OCI-LY3 (cell line): ENCODE data around the gene PTPRH.
"Not testable (repeated sequence)": the region's sequence is repeated elsewhere in the genome, so short reads cannot be mapped to it uniquely, and the experiment has no call there.

Experiments
- H2AFZ ChIP-seq: fragments of 200-600, 300-600 bp; shearing (Covaris generic); 2 replicates; pipeline ENCODE4 v1.6.0; 2014; ENCODE audit warnings: antibody characterized with exemption, low read depth, low read length
- H3K27ac ChIP-seq: fragments of 200-600, 300-600 bp; sonication (generic); 2 replicates; pipeline ENCODE4 v1.5.1; 2014; ENCODE audit warnings: mild to moderate bottlenecking, low read length, moderate library complexity, mixed read lengths
- H3K27me3 ChIP-seq: fragments of 200-600, 300-600 bp; sonication (generic); 2 replicates; pipeline ENCODE4 v1.6.1; 2014; ENCODE audit warnings: low read depth, low read length, mixed read lengths
- H3K36me3 ChIP-seq: fragments of 200-600, 300-600 bp; sonication (generic); replicated peaks from 2 replicates; pipeline ENCODE3; 2014; ENCODE audit warnings: low read depth, low read length, mixed read lengths
- H3K4me1 ChIP-seq: fragments of 300-600, 200-600 bp; sonication (generic); 2 replicates; pipeline ENCODE4 v1.6.1; 2014; ENCODE audit warnings: low read length, mixed read lengths
- H3K4me2 ChIP-seq: fragments of 200-600, 300-600 bp; sonication (generic); 2 replicates; pipeline ENCODE4 v1.6.1; 2014; ENCODE audit warnings: low read length, mixed read lengths
- H3K4me3 ChIP-seq: fragments of 300-600, 200-600 bp; sonication (generic); 2 replicates; pipeline ENCODE4 v1.5.1; 2014; ENCODE audit warnings: antibody characterized with exemption, mild to moderate bottlenecking, low read length, moderate library complexity
- H3K79me2 ChIP-seq: fragments of 300-600, 200-600 bp; shearing (Covaris generic); 2 replicates; pipeline ENCODE4 v1.6.1; 2014; ENCODE audit warnings: mild to moderate bottlenecking, low read length, mixed read lengths
- H3K9ac ChIP-seq: fragments of 300-600, 200-600 bp; shearing (Covaris generic); 2 replicates; pipeline ENCODE4 v1.6.0; 2014; ENCODE audit warnings: mild to moderate bottlenecking, low read length, moderate library complexity
- H3K9me3 ChIP-seq: fragments of 200-600, 300-600 bp; shearing (Covaris generic); 2 replicates; pipeline ENCODE4 v1.6.1; 2014; ENCODE audit warnings: low read length, mixed read lengths; ENCODE audit not compliant: insufficient read depth
- H4K20me1 ChIP-seq: fragments of 200-600, 300-600 bp; sonication (generic); 2 replicates; pipeline ENCODE4 v1.6.1; 2016; ENCODE audit warnings: low read length, mixed read lengths; ENCODE audit not compliant: insufficient read depth
- EZH2phosphoT487 ChIP-seq: fragments of 200-600 bp; shearing (Covaris generic); IDR thresholded peaks from 2 replicates; pipeline ENCODE4 v1.6.1; 2018; ENCODE audit warnings: antibody characterized with exemption, mixed run types, low read depth
- TF ChIP-seq, protein P1 (sequence below): fragments of 200-600, 300-600 bp; sonication (generic); IDR thresholded peaks from 2 replicates; pipeline ENCODE4 v1.5.1; 2014; ENCODE audit warnings: antibody characterized with exemption, low read length, low read depth

The PTPRH gene

DNA sequence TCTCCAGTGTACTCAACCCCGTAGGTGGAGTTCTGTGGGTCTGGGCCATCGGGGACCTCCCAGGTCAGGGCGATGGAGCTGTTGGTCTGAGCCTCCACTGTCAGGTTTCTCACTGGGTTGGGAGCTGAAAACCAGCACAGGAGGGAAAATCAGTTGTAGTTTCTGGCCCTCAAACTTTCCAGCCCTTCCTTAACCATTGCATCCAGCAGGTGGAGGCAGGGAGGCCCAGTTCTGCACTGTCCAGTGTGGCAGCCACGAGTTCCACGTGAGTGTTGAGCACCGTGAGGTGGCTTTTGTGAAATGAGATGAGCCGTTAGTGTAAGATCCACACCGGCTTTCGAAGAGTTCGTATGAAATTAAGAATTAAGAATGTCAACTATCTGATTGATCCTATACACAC is 7.1 kb downstream of the PTPRH start:
- not testable (repeated sequence) for H3K4me1 ChIP-seq, H3K79me2 ChIP-seq
- peaks cover 18% of the 10 kb centered on the region for H3K27me3 ChIP-seq

DNA sequence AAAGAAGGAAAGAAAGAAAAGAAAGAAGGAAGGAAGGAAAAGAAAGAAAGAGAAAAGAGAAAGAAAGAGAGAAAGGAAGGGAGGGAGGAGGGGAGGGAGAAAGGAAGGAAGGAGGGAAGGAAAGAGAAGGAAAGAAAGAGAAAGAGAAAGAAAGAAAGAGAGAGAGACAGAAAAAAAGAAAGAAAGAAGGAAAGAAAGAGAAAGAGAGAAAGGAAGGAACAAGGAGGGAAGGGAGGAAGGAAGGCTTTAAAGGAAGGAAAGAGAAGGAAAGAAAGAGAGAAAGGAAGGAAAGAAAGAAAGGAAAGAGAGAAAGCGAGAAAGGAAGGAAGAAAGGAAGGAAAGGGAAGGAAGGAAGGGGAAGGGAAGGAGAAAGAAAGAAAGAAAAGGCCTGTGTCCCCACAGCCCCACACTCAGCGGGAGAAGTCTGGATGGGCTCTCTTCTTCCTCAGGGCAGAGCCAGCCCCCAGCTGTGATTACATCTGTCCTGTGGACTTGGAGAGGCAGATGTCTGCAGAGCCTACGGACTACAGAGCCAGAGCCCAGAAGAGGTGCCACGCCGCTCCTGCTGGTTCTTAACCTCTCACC is 9.6 kb downstream of the PTPRH start:
- Histone ChIP-seq H3K9ac (no peak overlapping the region), H3K4me1 (no peaks in the 10 kb centered on the region), H3K79me2 (no peaks in the 10 kb centered on the region), H2AFZ (no peak overlapping the region), H4K20me1 (no peaks in the 10 kb centered on the region), H3K36me3 (no peaks in the 10 kb centered on the region), H3K9me3 (no peaks in the 10 kb centered on the region), H3K4me2 (no peak overlapping the region), H3K4me3 (no peak overlapping the region), H3K27me3 (peaks cover 17% of the 10 kb centered on the region), H3K27ac (no peak overlapping the region)
- TF ChIP-seq EZH2phosphoT487: no peak
- TF ChIP-seq, protein P1, sequence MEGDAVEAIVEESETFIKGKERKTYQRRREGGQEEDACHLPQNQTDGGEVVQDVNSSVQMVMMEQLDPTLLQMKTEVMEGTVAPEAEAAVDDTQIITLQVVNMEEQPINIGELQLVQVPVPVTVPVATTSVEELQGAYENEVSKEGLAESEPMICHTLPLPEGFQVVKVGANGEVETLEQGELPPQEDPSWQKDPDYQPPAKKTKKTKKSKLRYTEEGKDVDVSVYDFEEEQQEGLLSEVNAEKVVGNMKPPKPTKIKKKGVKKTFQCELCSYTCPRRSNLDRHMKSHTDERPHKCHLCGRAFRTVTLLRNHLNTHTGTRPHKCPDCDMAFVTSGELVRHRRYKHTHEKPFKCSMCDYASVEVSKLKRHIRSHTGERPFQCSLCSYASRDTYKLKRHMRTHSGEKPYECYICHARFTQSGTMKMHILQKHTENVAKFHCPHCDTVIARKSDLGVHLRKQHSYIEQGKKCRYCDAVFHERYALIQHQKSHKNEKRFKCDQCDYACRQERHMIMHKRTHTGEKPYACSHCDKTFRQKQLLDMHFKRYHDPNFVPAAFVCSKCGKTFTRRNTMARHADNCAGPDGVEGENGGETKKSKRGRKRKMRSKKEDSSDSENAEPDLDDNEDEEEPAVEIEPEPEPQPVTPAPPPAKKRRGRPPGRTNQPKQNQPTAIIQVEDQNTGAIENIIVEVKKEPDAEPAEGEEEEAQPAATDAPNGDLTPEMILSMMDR: no peak

More for the DNA sequence above, 7.1 kb downstream of the PTPRH start:
- H3K27ac ChIP-seq, H4K20me1 ChIP-seq, H3K9ac ChIP-seq, H3K9me3 ChIP-seq, H3K4me2 ChIP-seq, H2AFZ ChIP-seq, H3K4me3 ChIP-seq, H3K36me3 ChIP-seq: not testable (repeated sequence)
- TF ChIP-seq, protein P1: peak; percentile 15; the same call in 1 of the 2 replicates

DNA sequence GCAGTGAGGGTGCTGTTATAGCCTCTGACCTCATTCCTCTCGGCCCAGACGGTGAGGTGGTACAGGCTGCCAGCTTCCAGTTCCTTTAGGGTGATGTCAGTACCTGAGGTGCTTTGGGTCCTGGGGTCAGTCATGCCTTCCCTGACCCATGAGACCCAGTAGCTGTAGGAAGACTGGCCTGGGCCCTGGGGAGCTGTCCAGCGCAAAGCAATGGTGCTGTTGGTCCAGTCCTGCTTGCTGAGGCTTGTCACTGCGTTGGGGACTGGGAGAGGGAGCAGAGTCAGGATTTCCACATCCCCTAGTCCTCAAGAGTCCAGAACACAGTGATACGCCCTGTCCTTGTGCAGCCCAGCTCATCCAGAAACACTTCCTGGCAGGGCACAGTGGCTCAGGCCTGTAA is 10.7 kb downstream of the PTPRH start:
- Histone ChIP-seq H3K27ac (no peak overlapping the region), H3K4me1 (no peaks in the 10 kb centered on the region), H3K36me3 (no peaks in the 10 kb centered on the region), H3K9ac (no peak overlapping the region), H3K4me3 (no peak overlapping the region), H4K20me1 (no peaks in the 10 kb centered on the region), H3K9me3 (no peaks in the 10 kb centered on the region), H2AFZ (no peak overlapping the region), H3K4me2 (no peak overlapping the region), H3K27me3 (peaks cover 9% of the 10 kb centered on the region; the same call in 1 of the 2 replicates), H3K79me2 (no peaks in the 10 kb centered on the region)
- TF ChIP-seq, protein P1: no peak
- no peak for TF ChIP-seq EZH2phosphoT487

DNA sequence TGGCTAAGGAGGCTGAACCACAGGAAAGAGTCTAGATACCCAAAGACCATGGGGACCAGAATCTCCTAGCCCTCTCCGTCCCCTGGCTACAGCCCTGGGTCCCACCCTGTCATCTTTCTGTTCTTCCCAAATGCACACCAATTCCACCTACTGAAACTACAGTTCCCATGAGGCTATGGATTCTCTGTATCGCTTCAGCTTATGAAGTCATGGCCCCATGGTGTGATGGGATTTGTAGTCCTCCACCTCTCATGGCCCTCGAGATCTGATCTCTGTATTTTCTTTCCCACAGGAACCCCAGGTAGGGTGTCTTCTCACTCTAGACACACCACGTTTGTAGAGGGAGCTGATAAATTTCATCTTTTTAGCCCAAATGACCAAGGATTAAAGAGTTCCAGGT is 11.8 kb downstream of the PTPRH start:
- Histone ChIP-seq H3K9me3 (no peaks in the 10 kb centered on the region), H3K79me2 (no peaks in the 10 kb centered on the region), H3K27me3 (0 out of 2 replicates have a peak, but pooled peaks cover 7% of the 10 kb centered on the region), H3K9ac (no peak overlapping the region), H3K36me3 (no peaks in the 10 kb centered on the region), H3K4me1 (no peaks in the 10 kb centered on the region), H4K20me1 (no peaks in the 10 kb centered on the region), H3K27ac (no peak overlapping the region), H3K4me3 (no peak overlapping the region), H2AFZ (no peak overlapping the region), H3K4me2 (no peak overlapping the region)
- no peak for TF ChIP-seq EZH2phosphoT487
- TF ChIP-seq, protein P1: no peak
